ENCODE results near the gene VIPR2.
"Not testable (repeated sequence)": the region's sequence is repeated elsewhere in the genome, so short reads cannot be mapped to it uniquely, and the experiment has no call there.

Gene VIPR2

DNA sequence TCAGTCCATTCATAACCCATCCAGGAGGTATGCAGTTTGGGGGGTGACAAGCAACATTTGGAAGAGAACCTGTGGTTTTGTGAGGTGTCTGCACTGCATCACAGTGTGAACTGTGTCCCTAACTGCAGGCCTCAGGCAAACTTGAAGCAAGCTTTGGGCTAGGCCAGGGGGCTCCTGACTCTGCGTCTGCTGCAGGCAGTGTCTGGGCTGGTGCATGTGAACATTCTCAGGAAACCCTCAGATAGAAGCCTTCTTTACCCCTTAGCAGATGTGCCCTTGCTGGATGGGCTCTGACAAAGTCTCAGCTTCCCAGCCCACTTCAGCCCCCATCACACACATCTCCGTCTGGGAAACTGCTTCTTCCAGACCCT, 61.0 kb downstream of the VIPR2 start:
- no peak for DNase-seq (ENCODE audit: low spot score)
- H3K27ac ChIP-seq = no peak overlapping the region
- TF ChIP-seq, protein P1, sequence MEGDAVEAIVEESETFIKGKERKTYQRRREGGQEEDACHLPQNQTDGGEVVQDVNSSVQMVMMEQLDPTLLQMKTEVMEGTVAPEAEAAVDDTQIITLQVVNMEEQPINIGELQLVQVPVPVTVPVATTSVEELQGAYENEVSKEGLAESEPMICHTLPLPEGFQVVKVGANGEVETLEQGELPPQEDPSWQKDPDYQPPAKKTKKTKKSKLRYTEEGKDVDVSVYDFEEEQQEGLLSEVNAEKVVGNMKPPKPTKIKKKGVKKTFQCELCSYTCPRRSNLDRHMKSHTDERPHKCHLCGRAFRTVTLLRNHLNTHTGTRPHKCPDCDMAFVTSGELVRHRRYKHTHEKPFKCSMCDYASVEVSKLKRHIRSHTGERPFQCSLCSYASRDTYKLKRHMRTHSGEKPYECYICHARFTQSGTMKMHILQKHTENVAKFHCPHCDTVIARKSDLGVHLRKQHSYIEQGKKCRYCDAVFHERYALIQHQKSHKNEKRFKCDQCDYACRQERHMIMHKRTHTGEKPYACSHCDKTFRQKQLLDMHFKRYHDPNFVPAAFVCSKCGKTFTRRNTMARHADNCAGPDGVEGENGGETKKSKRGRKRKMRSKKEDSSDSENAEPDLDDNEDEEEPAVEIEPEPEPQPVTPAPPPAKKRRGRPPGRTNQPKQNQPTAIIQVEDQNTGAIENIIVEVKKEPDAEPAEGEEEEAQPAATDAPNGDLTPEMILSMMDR (conservative IDR thresholded peaks at IDR 0.05; ENCODE audit: low read depth) = no peak
- ChIA-PET CTCF (interaction anchor here (0.6 kb wide), 1 partner anchor 11 kb away, joined by 3 read pairs; no protein-coding TSS in a partner anchor), POLR2A (ENCODE audit: low non-redundant PET) (no interaction called here)

DNA sequence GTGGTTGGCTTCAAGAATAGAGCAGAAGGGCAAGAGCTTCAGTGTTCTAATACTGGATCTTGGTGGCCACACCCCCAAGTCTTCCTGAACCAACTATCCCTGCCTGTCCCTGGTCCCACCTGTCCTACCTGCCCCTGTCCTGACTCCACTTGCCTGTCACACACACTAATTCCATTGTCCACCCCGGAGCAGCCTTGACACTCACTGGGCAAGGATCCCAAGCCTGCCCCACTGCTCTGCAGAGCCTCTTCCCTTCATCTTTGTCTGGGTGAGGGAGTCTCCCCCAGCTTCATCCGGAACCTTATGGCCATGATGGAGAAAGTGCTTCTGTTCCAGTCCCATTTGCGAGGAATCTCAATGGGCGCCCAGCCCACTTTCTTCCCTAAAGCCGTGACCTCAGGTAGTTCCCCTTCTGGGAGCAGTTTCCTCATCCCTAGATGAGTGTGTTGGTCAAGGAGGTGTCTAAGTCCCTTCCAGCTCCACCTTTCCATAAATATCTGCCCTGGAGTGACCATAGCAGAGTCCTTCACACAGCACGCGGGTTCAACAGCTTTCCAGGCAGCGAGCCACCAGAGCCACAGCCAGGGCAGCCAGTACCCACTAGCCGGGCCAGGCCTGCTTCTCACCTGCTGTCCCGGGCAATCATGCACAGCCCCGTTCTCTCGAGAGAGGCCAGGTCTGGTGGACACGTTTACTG, 61.5 kb downstream of the VIPR2 start:
- no peak overlapping the region for H3K27ac ChIP-seq
- ChIA-PET POLR2A (ENCODE audit: low non-redundant PET) (no interaction called here), CTCF (interaction anchor here (0.6 kb wide), 1 partner anchor 10 kb away, joined by 3 read pairs; no protein-coding TSS in a partner anchor)
- TF ChIP-seq, protein P1 (conservative IDR thresholded peaks at IDR 0.05; ENCODE audit: low read depth) = no peak
- DNase-seq (ENCODE audit: low spot score) = no peak

DNA sequence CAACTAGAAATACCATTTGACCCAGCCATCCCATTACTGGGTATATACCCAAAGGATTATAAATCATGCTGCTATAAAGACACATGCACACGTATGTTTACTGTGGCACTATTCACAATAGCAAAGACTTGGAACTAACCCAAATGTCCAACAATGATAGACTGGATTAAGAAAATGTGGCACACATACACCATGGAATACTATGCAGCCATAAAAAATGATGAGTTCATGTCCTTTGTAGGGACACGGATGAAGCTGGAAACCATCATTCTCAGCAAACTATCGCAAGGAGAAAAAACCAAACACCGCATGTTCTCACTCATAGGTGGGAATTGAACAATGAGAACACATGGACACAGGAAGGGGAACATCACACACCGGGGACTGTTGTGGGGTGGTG, 62.6 kb downstream of the VIPR2 start:
- H3K27ac ChIP-seq; POLR2A ChIA-PET (ENCODE audit: low non-redundant PET); CTCF ChIA-PET; DNase-seq (ENCODE audit: low spot score): not testable (repeated sequence)

DNA sequence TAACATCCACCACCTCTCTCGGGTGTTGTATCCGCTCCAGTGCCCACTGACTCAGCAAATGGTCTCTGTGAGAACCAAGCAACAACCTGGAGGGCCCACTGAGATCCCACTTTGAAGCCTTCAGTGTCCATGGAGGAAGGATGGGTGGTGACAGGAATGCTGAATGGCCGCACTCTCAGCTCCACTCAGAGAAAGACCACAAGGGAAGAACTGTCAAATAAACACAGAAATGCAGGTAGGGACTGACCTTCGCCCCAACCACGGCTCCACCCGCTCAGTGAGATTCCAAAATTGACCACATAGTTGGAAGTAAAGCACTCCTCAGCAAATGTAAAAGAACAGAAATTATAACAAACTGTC, 65.8 kb downstream of the VIPR2 start:
- ChIA-PET CTCF (no interaction called here), POLR2A (ENCODE audit: low non-redundant PET) (no interaction called here)
- no peak overlapping the region for H3K27ac ChIP-seq
- DNase-seq (ENCODE audit: low spot score) = no peak
- TF ChIP-seq, protein P1 (conservative IDR thresholded peaks at IDR 0.05; ENCODE audit: low read depth) = no peak

DNA sequence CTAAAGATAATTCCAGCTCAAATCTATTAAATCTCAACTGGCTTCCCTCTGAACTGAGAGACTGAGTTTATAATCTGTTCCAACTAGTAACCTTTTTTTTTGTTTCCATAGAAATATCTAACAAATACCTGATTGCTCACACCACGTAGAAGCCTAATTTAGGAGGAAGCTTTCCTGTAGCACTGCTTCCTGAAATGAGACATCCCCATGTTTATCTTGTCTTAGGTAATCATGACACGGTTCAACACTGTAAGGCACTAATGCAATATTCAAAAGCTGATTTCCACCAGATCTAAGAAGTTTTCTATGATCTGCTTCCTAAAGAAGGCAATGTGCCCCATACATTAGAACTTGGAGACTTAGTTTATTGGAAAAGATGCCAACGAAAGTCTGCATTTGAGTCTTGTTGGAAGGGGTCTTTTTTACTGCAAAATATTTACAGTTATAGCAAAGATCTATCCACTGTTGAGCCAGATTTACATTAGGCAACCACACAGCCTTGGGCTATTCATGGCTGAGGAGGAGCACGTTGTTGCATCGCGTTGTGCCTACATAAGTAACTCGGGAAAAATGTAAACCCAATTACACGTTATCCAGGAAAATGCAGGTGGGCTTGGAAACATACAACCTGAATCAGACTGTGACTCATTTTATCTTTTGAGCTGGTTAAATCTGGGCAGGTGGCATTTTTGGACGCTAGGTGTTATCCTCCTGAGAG, 66.3 kb downstream of the VIPR2 start:
- POLR2A ChIA-PET (ENCODE audit: low non-redundant PET) = no interaction called here

DNA sequence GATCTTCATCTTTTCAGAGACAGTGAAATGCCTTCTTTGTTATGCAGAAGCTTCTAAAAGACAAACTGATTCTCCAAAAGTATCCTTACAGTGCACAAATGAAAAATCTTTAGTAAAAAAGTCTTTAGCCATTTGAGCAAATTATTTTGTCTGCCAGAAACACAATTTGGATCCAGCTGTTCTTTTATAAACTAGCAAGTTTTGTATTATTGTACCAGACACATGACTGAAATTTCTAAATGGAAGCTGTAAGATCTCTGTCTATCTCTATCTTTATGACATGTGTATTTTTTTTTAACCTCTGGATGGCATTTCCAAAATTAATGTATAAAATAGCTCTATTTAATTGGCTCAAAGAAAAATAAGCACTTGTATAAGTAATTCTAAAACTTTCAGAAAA, 68.3 kb downstream of the VIPR2 start:
- ChIA-PET CTCF (no interaction called here), POLR2A (ENCODE audit: low non-redundant PET) (no interaction called here)
- TF ChIP-seq, protein P1 (conservative IDR thresholded peaks at IDR 0.05; ENCODE audit: low read depth) = no peak
- no peak for DNase-seq (ENCODE audit: low spot score)
- no peak overlapping the region for H3K27ac ChIP-seq

More for the DNA sequence above, 66.3 kb downstream of the VIPR2 start:
- no peak overlapping the region for H3K27ac ChIP-seq
- CTCF ChIA-PET = no interaction called here
- DNase-seq (ENCODE audit: low spot score) = no peak
- TF ChIP-seq, protein P1 (conservative IDR thresholded peaks at IDR 0.05; ENCODE audit: low read depth) = no peak

DNA sequence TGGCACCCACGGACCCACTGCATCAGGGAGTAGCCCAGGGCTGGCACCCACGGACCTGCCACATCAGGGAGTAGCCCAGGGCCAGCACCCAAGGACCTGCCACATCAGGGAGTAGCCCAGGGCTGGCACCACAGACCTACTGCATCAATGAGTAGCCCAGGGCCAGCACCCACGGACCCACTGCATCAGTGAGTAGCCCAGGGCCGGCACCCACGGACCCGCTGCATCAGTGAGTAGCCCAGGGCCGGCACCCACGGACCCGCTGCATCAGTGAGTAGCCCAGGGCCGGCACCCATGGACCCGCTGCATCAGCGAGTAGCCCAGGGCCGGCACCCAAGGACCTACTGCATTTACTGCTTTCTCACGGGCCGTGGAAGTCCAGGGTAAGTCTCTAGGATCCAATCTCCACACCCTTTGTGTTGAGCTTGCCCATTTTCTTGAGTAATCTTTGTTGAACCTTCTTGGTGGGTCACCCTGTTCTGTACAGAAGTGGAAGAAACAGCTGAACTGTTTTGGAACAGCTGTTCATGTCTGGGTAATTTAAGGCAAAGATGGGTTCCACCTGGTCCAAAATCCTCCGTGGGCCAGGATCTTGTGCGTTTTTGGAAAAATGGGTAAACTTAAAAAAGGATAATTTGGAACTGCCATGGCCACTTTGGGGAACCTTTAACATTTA, 69.0 kb downstream of the VIPR2 start:
- TF ChIP-seq, protein P1 (conservative IDR thresholded peaks at IDR 0.05; ENCODE audit: low read depth) = no peak
- CTCF ChIA-PET = no interaction called here
- POLR2A ChIA-PET (ENCODE audit: low non-redundant PET) = no interaction called here
- no peak overlapping the region for H3K27ac ChIP-seq
- DNase-seq (ENCODE audit: low spot score) = no peak
